ENCODE data around the gene CDK14.

GRCh38 chr7:91109200-91109599 lies 513.1 kb downstream of the CDK14 start:
- TF ChIP-seq, protein P1, sequence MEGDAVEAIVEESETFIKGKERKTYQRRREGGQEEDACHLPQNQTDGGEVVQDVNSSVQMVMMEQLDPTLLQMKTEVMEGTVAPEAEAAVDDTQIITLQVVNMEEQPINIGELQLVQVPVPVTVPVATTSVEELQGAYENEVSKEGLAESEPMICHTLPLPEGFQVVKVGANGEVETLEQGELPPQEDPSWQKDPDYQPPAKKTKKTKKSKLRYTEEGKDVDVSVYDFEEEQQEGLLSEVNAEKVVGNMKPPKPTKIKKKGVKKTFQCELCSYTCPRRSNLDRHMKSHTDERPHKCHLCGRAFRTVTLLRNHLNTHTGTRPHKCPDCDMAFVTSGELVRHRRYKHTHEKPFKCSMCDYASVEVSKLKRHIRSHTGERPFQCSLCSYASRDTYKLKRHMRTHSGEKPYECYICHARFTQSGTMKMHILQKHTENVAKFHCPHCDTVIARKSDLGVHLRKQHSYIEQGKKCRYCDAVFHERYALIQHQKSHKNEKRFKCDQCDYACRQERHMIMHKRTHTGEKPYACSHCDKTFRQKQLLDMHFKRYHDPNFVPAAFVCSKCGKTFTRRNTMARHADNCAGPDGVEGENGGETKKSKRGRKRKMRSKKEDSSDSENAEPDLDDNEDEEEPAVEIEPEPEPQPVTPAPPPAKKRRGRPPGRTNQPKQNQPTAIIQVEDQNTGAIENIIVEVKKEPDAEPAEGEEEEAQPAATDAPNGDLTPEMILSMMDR (IDR thresholded peaks at IDR 0.05; ENCODE audit: low read length): no peak
- no peak for TF ChIP-seq EZH2 (optimal IDR thresholded peaks at IDR 0.05; ENCODE audit: low read depth, low read length)
